Stomach (tissue), 4 donors: ENCODE data around the gene RHOH.

Source experiments
- POLR2AphosphoS5 ChIP-seq, 3 donors: sonication (generic); formaldehyde crosslinking; IDR thresholded peaks; one replicate each; pipeline ENCODE4 v1.6.1; 2016; ENCODE audit warnings: antibody characterized with exemption in 3 of 3
- TF ChIP-seq, protein P1 (sequence below), 7 experiments: fragments of 450-650 bp in 4 of 7; fragments of 200-600 bp in 3 of 7; sonication (generic) in 3 of 7; IDR thresholded peaks; one replicate each; pipeline ENCODE4 v1.5.1; 2016 to 2019; ENCODE audit warnings: antibody characterized with exemption in 7 of 7, control low read depth in 2 of 7, mild to moderate bottlenecking in 1 of 7

GRCh38 chr4:40195182-40196177 is 1.4 kb upstream of the RHOH start:
- TF ChIP-seq, protein P1, sequence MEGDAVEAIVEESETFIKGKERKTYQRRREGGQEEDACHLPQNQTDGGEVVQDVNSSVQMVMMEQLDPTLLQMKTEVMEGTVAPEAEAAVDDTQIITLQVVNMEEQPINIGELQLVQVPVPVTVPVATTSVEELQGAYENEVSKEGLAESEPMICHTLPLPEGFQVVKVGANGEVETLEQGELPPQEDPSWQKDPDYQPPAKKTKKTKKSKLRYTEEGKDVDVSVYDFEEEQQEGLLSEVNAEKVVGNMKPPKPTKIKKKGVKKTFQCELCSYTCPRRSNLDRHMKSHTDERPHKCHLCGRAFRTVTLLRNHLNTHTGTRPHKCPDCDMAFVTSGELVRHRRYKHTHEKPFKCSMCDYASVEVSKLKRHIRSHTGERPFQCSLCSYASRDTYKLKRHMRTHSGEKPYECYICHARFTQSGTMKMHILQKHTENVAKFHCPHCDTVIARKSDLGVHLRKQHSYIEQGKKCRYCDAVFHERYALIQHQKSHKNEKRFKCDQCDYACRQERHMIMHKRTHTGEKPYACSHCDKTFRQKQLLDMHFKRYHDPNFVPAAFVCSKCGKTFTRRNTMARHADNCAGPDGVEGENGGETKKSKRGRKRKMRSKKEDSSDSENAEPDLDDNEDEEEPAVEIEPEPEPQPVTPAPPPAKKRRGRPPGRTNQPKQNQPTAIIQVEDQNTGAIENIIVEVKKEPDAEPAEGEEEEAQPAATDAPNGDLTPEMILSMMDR (IDR thresholded peaks at IDR 0.05): no peak
- no peak for TF ChIP-seq POLR2AphosphoS5 (IDR thresholded peaks at IDR 0.05)
